WTC11 (cell line): ENCODE measurements around the gene PTPN9. TPM values are rescaled to one million over a fixed set of nuclear protein-coding genes. Genes with fewer than 3 reads are reported as not detected.
A peak's percentile ranks its signal among the peaks of the same experiment; 100 is the strongest.
"Not testable (repeated sequence)": the region's sequence is repeated elsewhere in the genome, so short reads cannot be mapped to it uniquely, and the experiment has no call there.

ENCODE experiments used
- ATAC-seq: fragments of 200-7000 bp; cut with Tn5 transposase; 2 replicates; pipeline ENCODE4 v1.10.0; 2021; ENCODE audit warnings: mild to moderate bottlenecking, moderate library complexity
- CTCF ChIA-PET: fragments of 300-600 bp; sonication (Branson Sonifier 250); formaldehyde crosslinking; loops from one replicate; lab custom pipeline; 2021; ENCODE audit warnings: antibody characterized with exemption; lab: Charles Lee
- POLR2A ChIA-PET: fragments of 350-600 bp; sonication (Branson Sonifier 250); formaldehyde crosslinking; loops from one replicate; lab custom pipeline; 2021; ENCODE audit warnings: antibody characterized with exemption; lab: Charles Lee
- DNase-seq: peaks from one replicate; pipeline ENCODE4 v3.0.0; 2021; ENCODE audit warnings: low spot score
- H3K27ac Mint-ChIP-seq: 2 replicates; pipeline ENCODE4 v1.8.0; 2021; ENCODE audit warnings: mixed read lengths
- H3K27me3 Mint-ChIP-seq: 2 replicates; pipeline ENCODE4 v1.8.0; 2021; ENCODE audit warnings: low read depth, mild to moderate bottlenecking, moderate library complexity, mixed read lengths
- H3K36me3 Mint-ChIP-seq: 2 replicates; pipeline ENCODE4 v1.8.0; 2021; ENCODE audit warnings: mixed read lengths
- H3K4me1 Mint-ChIP-seq: 2 replicates; pipeline ENCODE4 v1.8.0; 2022; ENCODE audit warnings: mixed read lengths
- H3K4me3 Mint-ChIP-seq: 2 replicates; pipeline ENCODE4 v1.8.0; 2021; ENCODE audit warnings: mild to moderate bottlenecking, moderate library complexity, mixed read lengths
- H3K9me3 Mint-ChIP-seq: 2 replicates; pipeline ENCODE4 v1.8.0; 2021; ENCODE audit warnings: mixed read lengths
- NR1H2 ChIP-seq: sonication (generic); formaldehyde crosslinking; IDR thresholded peaks from 2 replicates; pipeline ENCODE4 v1.9.0; 2021; ENCODE audit warnings: mild to moderate bottlenecking, moderate library complexity, missing genetic modification reagents
- OVOL2 ChIP-seq: fragments of 250-450 bp; sonication (Bioruptor Pico); IDR thresholded peaks from 2 replicates; pipeline ENCODE4 v1.9.0; 2021; ENCODE audit warnings: mild to moderate bottlenecking, borderline replicate concordance
- ZNF121 ChIP-seq: sonication (generic); formaldehyde crosslinking; IDR thresholded peaks from 2 replicates; pipeline ENCODE4 v1.8.0; 2023; ENCODE audit warnings: missing genetic modification reagents
- ZNF219 ChIP-seq: sonication (generic); formaldehyde crosslinking; IDR thresholded peaks from 2 replicates; pipeline ENCODE4 v1.8.0; 2023; ENCODE audit warnings: missing genetic modification reagents, mild to moderate bottlenecking, borderline replicate concordance
- total RNA-seq: library from RNA; stranded (reverse); gene quantifications from 3 replicates; pipeline ENCODE4 v1.2.3, GENCODE V29; 2021
- TF ChIP-seq, protein P1 (sequence below): sonication (generic); formaldehyde crosslinking; IDR thresholded peaks from 2 replicates; pipeline ENCODE4 v1.8.0; 2023; ENCODE audit warnings: mild to moderate bottlenecking, missing genetic modification reagents
- TF ChIP-seq, protein P2 (sequence below): fragments of 250-450 bp; sonication (Bioruptor Pico); IDR thresholded peaks from 2 replicates; pipeline ENCODE4 v1.9.0; 2021; ENCODE audit warnings: mild to moderate bottlenecking
- TF ChIP-seq, protein P3 (sequence below): sonication (generic); formaldehyde crosslinking; IDR thresholded peaks from 2 replicates; pipeline ENCODE4 v1.8.1; 2022; ENCODE audit warnings: mild to moderate bottlenecking, missing genetic modification reagents, moderate library complexity, borderline replicate concordance
- TF ChIP-seq, protein P4 (sequence below): sonication (generic); formaldehyde crosslinking; IDR thresholded peaks from 2 replicates; pipeline ENCODE4 v1.8.1; 2022; ENCODE audit warnings: mild to moderate bottlenecking, moderate library complexity, missing genetic modification reagents

PTPN9 gene
- total RNA-seq, 1 experiment from 2014 or later, result 45.5 TPM

DNA sequence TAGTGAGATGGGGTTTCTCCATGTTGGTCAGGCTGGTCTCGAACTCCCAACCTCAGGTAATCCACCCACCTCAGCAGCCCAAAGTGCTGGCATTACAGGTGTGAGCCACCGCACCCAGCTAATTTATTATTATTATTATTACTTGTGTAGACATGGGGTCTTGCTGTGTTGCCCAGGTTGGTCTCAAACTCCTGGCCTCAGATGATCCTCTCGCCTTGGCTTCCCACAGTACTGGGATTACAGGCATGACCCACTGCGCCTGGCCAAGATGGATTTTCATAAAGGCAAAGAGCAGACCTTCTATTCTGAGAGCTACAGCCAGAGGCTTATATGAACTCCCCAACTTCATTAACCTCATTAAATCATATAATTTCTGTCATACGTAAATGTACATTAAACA is 17.2 kb downstream of the PTPN9 start:
- Mint-ChIP-seq H3K27me3 (no peaks in the 10 kb centered on the region), H3K9me3 (peaks cover 12% of the 10 kb centered on the region), H3K4me1 (peaks cover 15% of the 10 kb centered on the region), H3K36me3 (peaks cover 24% of the 10 kb centered on the region), H3K27ac (peak overlapping the region; percentile 15; the same call in 1 of the 2 replicates), H3K4me3 (no peak overlapping the region)
- ChIA-PET CTCF (no interaction called here), POLR2A (no interaction called here)
- ATAC-seq (no peak), DNase-seq (no peak)
- TF ChIP-seq NR1H2 (CRISPR knock-in tag) (no peak), ZNF121 (CRISPR knock-in tag) (peak; percentile 47; the same call in 1 of the 2 replicates)

DNA sequence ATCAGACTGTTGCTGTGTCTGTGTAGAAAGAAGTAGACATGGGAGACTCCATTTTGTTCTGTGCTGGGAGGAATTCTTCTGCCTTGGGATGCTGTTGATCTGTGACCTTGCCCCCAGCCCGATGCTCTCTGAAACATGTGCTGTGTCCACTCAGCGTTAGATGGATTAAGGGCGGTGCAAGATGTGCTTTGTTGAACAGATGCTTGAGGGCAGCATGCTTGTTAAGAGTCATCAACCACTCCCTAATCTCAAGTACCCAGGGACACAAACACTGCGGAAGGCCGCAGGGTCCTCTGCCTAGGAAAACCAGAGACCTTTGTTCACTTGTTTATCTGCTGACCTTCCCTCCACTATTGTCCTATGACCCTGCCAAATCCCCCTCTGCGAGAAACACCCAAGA is 19.8 kb downstream of the PTPN9 start:
- DNase-seq, ATAC-seq, H3K27me3 Mint-ChIP-seq, POLR2A ChIA-PET, H3K4me1 Mint-ChIP-seq, H3K4me3 Mint-ChIP-seq, CTCF ChIA-PET: not testable (repeated sequence)
- H3K9me3 Mint-ChIP-seq, result peaks cover 12% of the 10 kb centered on the region
- H3K27ac Mint-ChIP-seq, result peak overlapping the region; percentile 60; the same call in 1 of the 2 replicates
- H3K36me3 Mint-ChIP-seq, result peaks cover 24% of the 10 kb centered on the region

DNA sequence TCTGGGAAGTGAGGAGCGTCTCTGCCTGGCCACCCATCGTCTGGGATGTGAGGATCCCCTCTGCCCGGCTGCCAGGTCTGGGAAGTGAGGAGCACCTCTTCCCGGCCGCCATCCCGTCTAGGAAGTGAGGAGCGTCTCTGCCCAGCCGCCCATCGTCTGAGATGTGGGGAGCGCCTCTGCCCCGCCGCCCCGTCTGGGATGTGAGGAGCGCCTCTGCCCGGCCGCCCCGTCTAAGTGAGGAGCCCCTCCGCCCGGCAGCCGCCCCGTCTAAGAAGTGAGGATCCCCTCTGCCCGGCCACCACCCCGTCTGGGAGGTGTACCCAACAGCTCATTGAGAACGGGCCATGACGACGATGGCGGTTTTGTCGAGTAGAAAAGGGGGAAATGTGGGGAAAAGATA is 20.2 kb downstream of the PTPN9 start:
- H3K4me1 Mint-ChIP-seq, POLR2A ChIA-PET, H3K27me3 Mint-ChIP-seq, ATAC-seq, H3K27ac Mint-ChIP-seq, CTCF ChIA-PET, H3K4me3 Mint-ChIP-seq, DNase-seq: not testable (repeated sequence)
- peaks cover 24% of the 10 kb centered on the region for H3K36me3 Mint-ChIP-seq
- peaks cover 12% of the 10 kb centered on the region for H3K9me3 Mint-ChIP-seq

DNA sequence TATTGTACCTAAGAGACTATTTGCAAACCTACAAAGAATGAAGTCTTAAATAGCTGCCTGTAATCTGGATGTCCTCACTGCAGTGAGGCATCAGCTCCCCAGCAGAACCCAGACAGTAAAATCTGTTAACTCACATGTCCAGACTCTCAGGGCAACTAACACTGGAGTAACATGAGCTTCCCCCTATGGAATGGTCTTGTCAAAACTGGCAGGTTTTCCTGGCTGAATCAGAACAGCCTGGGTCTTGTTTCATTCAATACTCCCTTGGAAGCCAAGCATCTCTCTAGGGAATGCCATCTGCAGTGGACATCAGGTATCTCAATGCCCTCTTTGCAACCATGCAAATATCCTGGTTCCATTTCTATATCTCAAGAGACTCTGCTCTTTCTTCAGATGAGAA is 24.4 kb downstream of the PTPN9 start:
- TF ChIP-seq, protein P1, sequence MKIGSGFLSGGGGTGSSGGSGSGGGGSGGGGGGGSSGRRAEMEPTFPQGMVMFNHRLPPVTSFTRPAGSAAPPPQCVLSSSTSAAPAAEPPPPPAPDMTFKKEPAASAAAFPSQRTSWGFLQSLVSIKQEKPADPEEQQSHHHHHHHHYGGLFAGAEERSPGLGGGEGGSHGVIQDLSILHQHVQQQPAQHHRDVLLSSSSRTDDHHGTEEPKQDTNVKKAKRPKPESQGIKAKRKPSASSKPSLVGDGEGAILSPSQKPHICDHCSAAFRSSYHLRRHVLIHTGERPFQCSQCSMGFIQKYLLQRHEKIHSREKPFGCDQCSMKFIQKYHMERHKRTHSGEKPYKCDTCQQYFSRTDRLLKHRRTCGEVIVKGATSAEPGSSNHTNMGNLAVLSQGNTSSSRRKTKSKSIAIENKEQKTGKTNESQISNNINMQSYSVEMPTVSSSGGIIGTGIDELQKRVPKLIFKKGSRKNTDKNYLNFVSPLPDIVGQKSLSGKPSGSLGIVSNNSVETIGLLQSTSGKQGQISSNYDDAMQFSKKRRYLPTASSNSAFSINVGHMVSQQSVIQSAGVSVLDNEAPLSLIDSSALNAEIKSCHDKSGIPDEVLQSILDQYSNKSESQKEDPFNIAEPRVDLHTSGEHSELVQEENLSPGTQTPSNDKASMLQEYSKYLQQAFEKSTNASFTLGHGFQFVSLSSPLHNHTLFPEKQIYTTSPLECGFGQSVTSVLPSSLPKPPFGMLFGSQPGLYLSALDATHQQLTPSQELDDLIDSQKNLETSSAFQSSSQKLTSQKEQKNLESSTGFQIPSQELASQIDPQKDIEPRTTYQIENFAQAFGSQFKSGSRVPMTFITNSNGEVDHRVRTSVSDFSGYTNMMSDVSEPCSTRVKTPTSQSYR (CRISPR knock-in tag), result no peak
- TF ChIP-seq, protein P2, sequence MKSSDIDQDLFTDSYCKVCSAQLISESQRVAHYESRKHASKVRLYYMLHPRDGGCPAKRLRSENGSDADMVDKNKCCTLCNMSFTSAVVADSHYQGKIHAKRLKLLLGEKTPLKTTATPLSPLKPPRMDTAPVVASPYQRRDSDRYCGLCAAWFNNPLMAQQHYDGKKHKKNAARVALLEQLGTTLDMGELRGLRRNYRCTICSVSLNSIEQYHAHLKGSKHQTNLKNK (CRISPR knock-in tag), result no peak
- TF ChIP-seq ZNF219 (CRISPR knock-in tag), result no peak
- TF ChIP-seq, protein P3, sequence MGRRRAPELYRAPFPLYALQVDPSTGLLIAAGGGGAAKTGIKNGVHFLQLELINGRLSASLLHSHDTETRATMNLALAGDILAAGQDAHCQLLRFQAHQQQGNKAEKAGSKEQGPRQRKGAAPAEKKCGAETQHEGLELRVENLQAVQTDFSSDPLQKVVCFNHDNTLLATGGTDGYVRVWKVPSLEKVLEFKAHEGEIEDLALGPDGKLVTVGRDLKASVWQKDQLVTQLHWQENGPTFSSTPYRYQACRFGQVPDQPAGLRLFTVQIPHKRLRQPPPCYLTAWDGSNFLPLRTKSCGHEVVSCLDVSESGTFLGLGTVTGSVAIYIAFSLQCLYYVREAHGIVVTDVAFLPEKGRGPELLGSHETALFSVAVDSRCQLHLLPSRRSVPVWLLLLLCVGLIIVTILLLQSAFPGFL (CRISPR knock-in tag), result no peak
- H3K4me1 Mint-ChIP-seq, result peaks cover 7% of the 10 kb centered on the region
- ATAC-seq (no peak), DNase-seq (no peak)
- no peaks in the 10 kb centered on the region for H3K27me3 Mint-ChIP-seq
- H3K9me3 Mint-ChIP-seq, result peaks cover 4% of the 10 kb centered on the region
- POLR2A ChIA-PET, result interaction anchor here (1.5 kb wide), 1 partner anchor 19 kb away, joined by 4 read pairs; no protein-coding TSS in a partner anchor
- H3K27ac Mint-ChIP-seq, result peak overlapping the region; percentile 60; the same call in 1 of the 2 replicates
- no peak overlapping the region for H3K4me3 Mint-ChIP-seq
- peaks cover 8% of the 10 kb centered on the region for H3K36me3 Mint-ChIP-seq
- CTCF ChIA-PET, result interaction anchor here (0.9 kb wide), 1 partner anchor 23 kb away, joined by 7 read pairs; no protein-coding TSS in a partner anchor

DNA sequence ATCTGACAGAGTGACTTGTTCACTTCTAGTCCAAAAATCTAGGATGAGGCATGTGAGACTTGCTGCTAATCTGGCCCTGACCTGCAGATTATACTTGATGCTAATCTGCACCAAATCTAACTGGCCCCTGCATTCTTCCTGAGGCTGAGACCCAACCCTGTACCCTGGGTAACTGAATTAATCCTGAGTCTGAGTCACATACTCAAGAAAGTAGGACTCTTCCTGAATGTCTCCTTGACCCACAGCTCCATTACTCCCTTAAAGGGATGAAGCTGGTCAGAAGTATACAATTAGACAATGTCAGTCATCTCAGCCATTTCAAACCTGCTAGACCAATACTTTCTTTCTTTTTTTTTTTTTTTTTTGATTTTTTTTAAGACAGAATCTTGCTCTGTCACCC is 25.5 kb downstream of the PTPN9 start:
- peak overlapping the region; percentile 34 for H3K27ac Mint-ChIP-seq
- TF ChIP-seq, protein P4, sequence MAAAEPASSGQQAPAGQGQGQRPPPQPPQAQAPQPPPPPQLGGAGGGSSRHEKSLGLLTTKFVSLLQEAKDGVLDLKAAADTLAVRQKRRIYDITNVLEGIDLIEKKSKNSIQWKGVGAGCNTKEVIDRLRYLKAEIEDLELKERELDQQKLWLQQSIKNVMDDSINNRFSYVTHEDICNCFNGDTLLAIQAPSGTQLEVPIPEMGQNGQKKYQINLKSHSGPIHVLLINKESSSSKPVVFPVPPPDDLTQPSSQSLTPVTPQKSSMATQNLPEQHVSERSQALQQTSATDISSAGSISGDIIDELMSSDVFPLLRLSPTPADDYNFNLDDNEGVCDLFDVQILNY, result no peak
- TF ChIP-seq OVOL2 (CRISPR knock-in tag), result no peak
- TF ChIP-seq, all 79 proteins: peak for 0
- ChIA-PET CTCF (interaction anchor here (0.6 to 0.9 kb wide), 2 partner anchors 21 to 107 kb away, joined by 3 to 7 read pairs; no protein-coding TSS in a partner anchor), POLR2A (no interaction called here)
- Mint-ChIP-seq H3K9me3 (no peaks in the 10 kb centered on the region), H3K4me1 (peaks cover 7% of the 10 kb centered on the region), H3K36me3 (peaks cover 2% of the 10 kb centered on the region; the same call in 1 of the 2 replicates), H3K27me3 (no peaks in the 10 kb centered on the region), H3K4me3 (no peak overlapping the region)
- DNase-seq (no peak), ATAC-seq (no peak)
